ENCODE results near the gene ADARB1. TPM values are rescaled to one million over a fixed set of nuclear protein-coding genes. Genes with fewer than 3 reads are reported as not detected.

ADARB1 gene
- total RNA-seq, 3 donors from 2014 or later (not counting 1 experiment from before 2014, with no cell fraction given): 20.7 to 28.0 (median 26.6) TPM

DNA sequence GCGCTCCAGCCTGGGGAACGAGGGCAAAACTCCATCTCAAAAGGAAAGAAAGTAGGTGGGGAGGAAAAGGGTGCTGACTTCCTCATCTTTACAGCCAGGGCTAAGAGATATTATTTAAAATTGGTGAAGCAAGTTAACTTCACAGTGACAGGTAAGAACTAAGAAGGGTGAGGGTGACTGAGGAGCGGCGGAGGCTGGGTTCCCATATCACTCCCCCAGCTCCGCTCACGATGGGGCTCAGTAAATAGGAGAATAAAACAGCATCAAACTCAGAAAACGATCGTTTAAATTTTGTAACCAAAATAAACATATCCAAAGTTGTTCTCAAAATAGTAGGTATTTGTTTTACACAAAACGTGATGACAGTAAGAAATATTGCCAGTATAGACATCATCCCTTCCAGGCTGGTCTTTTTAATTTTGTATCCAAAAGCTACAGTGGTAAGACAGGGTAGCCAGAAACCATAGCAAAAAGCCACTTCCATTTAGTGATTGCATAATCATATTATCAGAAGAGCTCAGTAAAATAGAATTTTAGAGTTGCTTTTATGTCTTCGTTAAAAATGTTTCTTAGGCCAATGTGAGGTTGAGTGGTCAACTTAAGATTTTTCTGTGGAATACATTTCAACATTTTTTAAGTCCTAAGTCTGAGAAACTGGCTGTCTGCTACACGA lies 26.2 kb upstream of the ADARB1 start:
- H3K27me3 Mint-ChIP-seq (ENCODE audit: low read depth in 2 of 2): peaks cover 31 to 35% of the 10 kb centered on the region in 2 donors
- H3K27ac Mint-ChIP-seq: no peak overlapping the region
- Histone ChIP-seq H3K36me3 (ENCODE audit: control insufficient read depth, insufficient read depth, low read length) (no peaks in the 10 kb centered on the region), H3K4me3 (ENCODE audit: low read length) (no peak overlapping the region), H3K9me3 (ENCODE audit: control insufficient read depth, insufficient read depth, low read length) (no peaks in the 10 kb centered on the region), H3K27ac (ENCODE audit: low read length) (no peak overlapping the region), H3K27me3 (ENCODE audit: control insufficient read depth, insufficient read depth, low read length) (no peaks in the 10 kb centered on the region), H3K4me1 (ENCODE audit: control insufficient read depth, insufficient read depth, low read length) (no peaks in the 10 kb centered on the region)
- H3K4me1 Mint-ChIP-seq: no peaks in the 10 kb centered on the region
- H3K9me3 Mint-ChIP-seq: peaks cover 0 to 2% of the 10 kb centered on the region in 2 donors
- DNase-seq: no peak
- no peak for ATAC-seq
- TF ChIP-seq, protein P1, sequence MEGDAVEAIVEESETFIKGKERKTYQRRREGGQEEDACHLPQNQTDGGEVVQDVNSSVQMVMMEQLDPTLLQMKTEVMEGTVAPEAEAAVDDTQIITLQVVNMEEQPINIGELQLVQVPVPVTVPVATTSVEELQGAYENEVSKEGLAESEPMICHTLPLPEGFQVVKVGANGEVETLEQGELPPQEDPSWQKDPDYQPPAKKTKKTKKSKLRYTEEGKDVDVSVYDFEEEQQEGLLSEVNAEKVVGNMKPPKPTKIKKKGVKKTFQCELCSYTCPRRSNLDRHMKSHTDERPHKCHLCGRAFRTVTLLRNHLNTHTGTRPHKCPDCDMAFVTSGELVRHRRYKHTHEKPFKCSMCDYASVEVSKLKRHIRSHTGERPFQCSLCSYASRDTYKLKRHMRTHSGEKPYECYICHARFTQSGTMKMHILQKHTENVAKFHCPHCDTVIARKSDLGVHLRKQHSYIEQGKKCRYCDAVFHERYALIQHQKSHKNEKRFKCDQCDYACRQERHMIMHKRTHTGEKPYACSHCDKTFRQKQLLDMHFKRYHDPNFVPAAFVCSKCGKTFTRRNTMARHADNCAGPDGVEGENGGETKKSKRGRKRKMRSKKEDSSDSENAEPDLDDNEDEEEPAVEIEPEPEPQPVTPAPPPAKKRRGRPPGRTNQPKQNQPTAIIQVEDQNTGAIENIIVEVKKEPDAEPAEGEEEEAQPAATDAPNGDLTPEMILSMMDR (IDR thresholded peaks at IDR 0.05): no peak
- no peaks in the 10 kb centered on the region for H3K36me3 Mint-ChIP-seq
- intact Hi-C loops (cut with micrococcal nuclease): no loop called here
- 82% methylated on average over 9 of the region's 11 CpGs for WGBS (ENCODE audit: insufficient coverage)
- H3K4me3 Mint-ChIP-seq: no peak overlapping the region

- no peaks in the 10 kb centered on the region for H3K36me3 ChIP-seq (ENCODE audit: control insufficient read depth, insufficient read depth, low read length)
- DNase-seq: no peak
- H3K27ac Mint-ChIP-seq: no peak overlapping the region
- H3K4me1 ChIP-seq (ENCODE audit: control insufficient read depth, insufficient read depth, low read length): no peaks in the 10 kb centered on the region
- intact Hi-C loops (cut with micrococcal nuclease): no loop called here
- H3K27ac ChIP-seq (ENCODE audit: low read length): no peak overlapping the region
- peaks cover 32 to 34% of the 10 kb centered on the region in 2 donors for H3K27me3 Mint-ChIP-seq (ENCODE audit: low read depth in 2 of 2)
- H3K27me3 ChIP-seq (ENCODE audit: control insufficient read depth, insufficient read depth, low read length): no peaks in the 10 kb centered on the region
- no peaks in the 10 kb centered on the region for H3K4me1 Mint-ChIP-seq
- H3K9me3 ChIP-seq (ENCODE audit: control insufficient read depth, insufficient read depth, low read length): no peaks in the 10 kb centered on the region
- no peak overlapping the region for H3K4me3 ChIP-seq (ENCODE audit: low read length)
- TF ChIP-seq, protein P1 (IDR thresholded peaks at IDR 0.05): no peak
- 81% methylated on average over 6 of the region's 7 CpGs for WGBS (ENCODE audit: insufficient coverage)
- no peak overlapping the region for H3K4me3 Mint-ChIP-seq
- no peaks in the 10 kb centered on the region for H3K36me3 Mint-ChIP-seq
- peaks cover 0 to 2% of the 10 kb centered on the region in 2 donors for H3K9me3 Mint-ChIP-seq
- no peak for ATAC-seq
Measured at GRCh38 chr21:45048968-45049367, 25.4 kb upstream of the ADARB1 start.

DNA sequence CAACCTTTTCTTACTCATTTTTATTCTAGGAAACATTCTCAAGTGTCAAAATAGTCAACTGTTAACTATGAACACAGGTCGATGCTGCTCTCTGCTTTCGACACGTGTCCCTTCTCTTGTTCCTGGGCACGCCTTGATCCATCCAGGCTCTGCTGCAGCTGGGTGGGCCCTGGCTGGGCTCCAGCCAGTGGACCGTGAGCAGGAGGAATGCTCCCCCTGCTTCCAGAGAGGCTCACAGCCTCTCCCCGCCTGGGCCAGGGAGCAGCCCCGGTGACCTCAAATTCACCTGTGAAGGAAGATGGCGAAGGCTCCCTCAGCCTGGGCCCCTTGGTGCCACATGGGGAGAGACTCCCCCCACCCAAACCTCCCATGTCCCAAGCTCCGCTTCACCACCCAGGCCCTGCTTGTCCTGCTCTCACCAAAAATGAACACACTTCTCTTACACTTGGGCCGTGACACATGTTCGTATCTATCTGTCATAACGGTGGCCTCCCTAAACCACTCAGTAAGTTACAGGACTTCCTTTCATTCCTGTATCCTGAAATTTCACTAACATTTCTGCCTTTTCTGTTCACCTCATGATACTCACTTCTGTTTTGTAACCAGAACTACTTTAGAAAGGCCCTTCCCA lies 24.6 kb upstream of the ADARB1 start:
- ATAC-seq (no peak), DNase-seq (no peak)
- H3K9me3 ChIP-seq (ENCODE audit: control insufficient read depth, insufficient read depth, low read length): no peaks in the 10 kb centered on the region
- Mint-ChIP-seq H3K4me1 (no peaks in the 10 kb centered on the region), H3K27me3 (ENCODE audit: low read depth in 2 of 2) (peaks cover 31 to 34% of the 10 kb centered on the region in 2 donors), H3K36me3 (no peaks in the 10 kb centered on the region), H3K27ac (no peak overlapping the region), H3K9me3 (peaks cover 0 to 2% of the 10 kb centered on the region in 2 donors), H3K4me3 (no peak overlapping the region)
- H3K36me3 ChIP-seq (ENCODE audit: control insufficient read depth, insufficient read depth, low read length): no peaks in the 10 kb centered on the region
- no peak overlapping the region for H3K4me3 ChIP-seq (ENCODE audit: low read length)
- no peak overlapping the region for H3K27ac ChIP-seq (ENCODE audit: low read length)
- peaks cover 1% of the 10 kb centered on the region for H3K27me3 ChIP-seq (ENCODE audit: control insufficient read depth, insufficient read depth, low read length)
- intact Hi-C loops (cut with micrococcal nuclease): no loop called here
- WGBS (ENCODE audit: insufficient coverage): 85% methylated on average over 12 of the region's 12 CpGs
- TF ChIP-seq, protein P1 (IDR thresholded peaks at IDR 0.05): no peak
- H3K4me1 ChIP-seq (ENCODE audit: control insufficient read depth, insufficient read depth, low read length): no peaks in the 10 kb centered on the region
